OCI-LY3 (cell line): ENCODE measurements around the gene MRPL1.

Experiments used
- EZH2phosphoT487 ChIP-seq: fragments of 200-600 bp; shearing (Covaris generic); IDR thresholded peaks from 2 replicates; pipeline ENCODE4 v1.6.1; 2018; ENCODE audit warnings: antibody characterized with exemption, mixed run types, low read depth
- TF ChIP-seq, protein P1 (sequence below): fragments of 200-600, 300-600 bp; sonication (generic); IDR thresholded peaks from 2 replicates; pipeline ENCODE4 v1.5.1; 2014; ENCODE audit warnings: antibody characterized with exemption, low read length, low read depth

DNA sequence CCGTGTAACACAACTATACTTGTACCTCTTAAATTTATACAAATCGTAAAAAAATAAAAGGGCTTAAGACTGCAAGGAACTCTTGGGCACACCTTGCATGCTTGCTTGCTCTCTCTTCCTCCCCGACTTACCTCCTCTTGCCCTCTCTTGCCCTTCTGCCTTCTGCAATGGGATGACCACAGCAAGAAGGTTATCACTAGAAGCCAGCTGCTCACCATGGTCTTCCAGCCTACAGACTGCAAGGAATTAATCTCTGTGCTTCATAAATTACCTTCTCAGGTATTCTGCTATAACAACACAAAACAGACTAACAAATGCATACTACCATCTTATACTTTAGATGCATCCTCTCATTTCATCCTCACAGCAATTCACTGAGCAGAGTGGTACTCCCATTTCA is 92.1 kb downstream of the MRPL1 start:
- TF ChIP-seq, protein P1, sequence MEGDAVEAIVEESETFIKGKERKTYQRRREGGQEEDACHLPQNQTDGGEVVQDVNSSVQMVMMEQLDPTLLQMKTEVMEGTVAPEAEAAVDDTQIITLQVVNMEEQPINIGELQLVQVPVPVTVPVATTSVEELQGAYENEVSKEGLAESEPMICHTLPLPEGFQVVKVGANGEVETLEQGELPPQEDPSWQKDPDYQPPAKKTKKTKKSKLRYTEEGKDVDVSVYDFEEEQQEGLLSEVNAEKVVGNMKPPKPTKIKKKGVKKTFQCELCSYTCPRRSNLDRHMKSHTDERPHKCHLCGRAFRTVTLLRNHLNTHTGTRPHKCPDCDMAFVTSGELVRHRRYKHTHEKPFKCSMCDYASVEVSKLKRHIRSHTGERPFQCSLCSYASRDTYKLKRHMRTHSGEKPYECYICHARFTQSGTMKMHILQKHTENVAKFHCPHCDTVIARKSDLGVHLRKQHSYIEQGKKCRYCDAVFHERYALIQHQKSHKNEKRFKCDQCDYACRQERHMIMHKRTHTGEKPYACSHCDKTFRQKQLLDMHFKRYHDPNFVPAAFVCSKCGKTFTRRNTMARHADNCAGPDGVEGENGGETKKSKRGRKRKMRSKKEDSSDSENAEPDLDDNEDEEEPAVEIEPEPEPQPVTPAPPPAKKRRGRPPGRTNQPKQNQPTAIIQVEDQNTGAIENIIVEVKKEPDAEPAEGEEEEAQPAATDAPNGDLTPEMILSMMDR: no peak
- TF ChIP-seq EZH2phosphoT487: no peak
